IMR-90 (cell line): Measurements from ENCODE around the gene ITPKB. TPM values are rescaled to one million over a fixed set of nuclear protein-coding genes. Genes with fewer than 3 reads are reported as not detected.

Source experiments
- ATAC-seq: fragments of 200-7000 bp; cut with Tn5 transposase; 2 replicates; pipeline ENCODE4 v1.9.1; 2020; ENCODE audit warnings: low read depth, mild to moderate bottlenecking, moderate library complexity
- BruUV-seq: library from RNA; stranded (reverse); fragments of 400-500 nt; replicated peaks from 2 replicates; lab custom pipeline; 2021; lab: Mats Ljungman, UMichigan
- CTCF ChIA-PET: fragments of 300-600 bp; formaldehyde crosslinking; extraction: SDS; loops from one replicate; lab custom pipeline; 2021; ENCODE audit warnings: antibody characterized with exemption; lab: Yijun Ruan, JAX
- POLR2A ChIA-PET: fragments of 300-600 bp; sonication (Branson Sonifier 250); formaldehyde crosslinking; loops from one replicate; lab custom pipeline; 2022; ENCODE audit warnings: antibody characterized with exemption; ENCODE audit not compliant: unreplicated experiment; lab: Charles Lee
- DNase-seq: peaks from one replicate; pipeline ENCODE4 v3.0.0; 2013
- H2AFZ ChIP-seq: replicated peaks from 2 replicates; pipeline ENCODE3; 2013; ENCODE audit warnings: low read length, mild to moderate bottlenecking; ENCODE audit not compliant: poor library complexity
- H2AK5ac ChIP-seq: 2 replicates; pipeline ENCODE4 v1.6.1; 2013; ENCODE audit warnings: low read depth, low read length, inconsistent platforms
- H2AK9ac ChIP-seq: replicated peaks from 2 replicates; pipeline ENCODE3; 2013; ENCODE audit warnings: mild to moderate bottlenecking, low read depth, low read length, moderate library complexity; ENCODE audit not compliant: poor library complexity
- H2BK120ac ChIP-seq: 2 replicates; pipeline ENCODE4 v1.6.1; 2013; ENCODE audit warnings: low read depth, low read length, inconsistent platforms
- H2BK15ac ChIP-seq: 3 replicates; pipeline ENCODE4 v1.6.1; 2013; ENCODE audit warnings: low read depth, low read length, inconsistent platforms
- H2BK20ac ChIP-seq: 2 replicates; pipeline ENCODE4 v1.6.1; 2013; ENCODE audit warnings: low read depth, mild to moderate bottlenecking, inconsistent platforms, low read length, moderate library complexity
- H2BK5ac ChIP-seq: 2 replicates; pipeline ENCODE4 v1.6.1; 2013; ENCODE audit warnings: mild to moderate bottlenecking, low read depth, low read length, inconsistent platforms; ENCODE audit not compliant: poor library complexity, severe bottlenecking
- H3K14ac ChIP-seq: replicated peaks from 2 replicates; pipeline ENCODE4 v1.6.1; 2013; ENCODE audit warnings: low read depth, low read length, inconsistent platforms
- H3K18ac ChIP-seq: 2 replicates; pipeline ENCODE4 v1.6.1; 2013; ENCODE audit warnings: low read depth, low read length, control low read depth
- H3K23ac ChIP-seq: 2 replicates; pipeline ENCODE4 v1.6.1; 2013; ENCODE audit warnings: low read depth, low read length, inconsistent platforms
- H3K27ac ChIP-seq: 2 replicates; pipeline ENCODE4 v1.5.1; 2013; ENCODE audit warnings: mild to moderate bottlenecking, control low read depth, low read length; ENCODE audit not compliant: insufficient read depth
- H3K27me3 ChIP-seq: 2 replicates; pipeline ENCODE4 v1.6.1; 2013; ENCODE audit warnings: low read length; ENCODE audit not compliant: control insufficient read depth, insufficient read depth
- H3K36me3 ChIP-seq: 2 replicates; pipeline ENCODE4 v1.6.1; 2013; ENCODE audit warnings: low read length, mixed read lengths; ENCODE audit not compliant: control insufficient read depth, insufficient read depth
- H3K4ac ChIP-seq: 2 replicates; pipeline ENCODE4 v1.6.1; 2013; ENCODE audit warnings: low read depth, low read length, inconsistent platforms
- H3K4me1 ChIP-seq: 2 replicates; pipeline ENCODE4 v1.6.1; 2013; ENCODE audit warnings: low read length, mixed read lengths; ENCODE audit not compliant: control insufficient read depth, insufficient read depth
- H3K4me2 ChIP-seq: 2 replicates; pipeline ENCODE4 v1.6.1; 2013; ENCODE audit warnings: low read depth, mild to moderate bottlenecking, control low read depth, low read length, moderate library complexity
- H3K4me3 ChIP-seq: 2 replicates; pipeline ENCODE4 v1.5.1; 2013; ENCODE audit warnings: low read depth, mild to moderate bottlenecking, control low read depth, low read length, moderate library complexity; ENCODE audit not compliant: insufficient read depth
- H3K56ac ChIP-seq: 2 replicates; pipeline ENCODE4 v1.6.1; 2013; ENCODE audit warnings: low read length, inconsistent platforms; ENCODE audit not compliant: insufficient read depth; ENCODE audit errors: extremely low read depth
- H3K79me1 ChIP-seq, 2 experiments: 2 replicates each; pipeline ENCODE4 v1.6.1; 2013; ENCODE audit warnings: low read length in 2 of 2, inconsistent platforms in 1 of 2, low read depth in 1 of 2
- H3K9ac ChIP-seq: 2 replicates; pipeline ENCODE4 v1.6.1; 2013; ENCODE audit warnings: low read depth, low read length, control low read depth
- H3K9me1 ChIP-seq: 2 replicates; pipeline ENCODE4 v1.6.1; 2013; ENCODE audit warnings: low read length, inconsistent platforms; ENCODE audit not compliant: insufficient read depth
- H3K9me3 ChIP-seq: 2 replicates; pipeline ENCODE4 v1.6.1; 2013; ENCODE audit warnings: low read length; ENCODE audit not compliant: control insufficient read depth, insufficient read depth
- H4K20me1 ChIP-seq: 2 replicates; pipeline ENCODE4 v1.6.1; 2013; ENCODE audit warnings: low read length, inconsistent platforms; ENCODE audit not compliant: insufficient read depth
- H4K5ac ChIP-seq: 2 replicates; pipeline ENCODE4 v1.6.1; 2013; ENCODE audit warnings: mild to moderate bottlenecking, low read depth, low read length, control low read depth
- H4K8ac ChIP-seq, 2 experiments: 2 replicates each; pipeline ENCODE4 v1.6.1; 2013; ENCODE audit warnings: low read depth in 2 of 2, low read length in 2 of 2, control low read depth in 1 of 2, inconsistent platforms in 1 of 2
- H4K91ac ChIP-seq: 2 replicates; pipeline ENCODE4 v1.6.1; 2013; ENCODE audit warnings: low read depth, low read length, inconsistent platforms; ENCODE audit not compliant: insufficient read depth
- BHLHE40 ChIP-seq: fragments of 150-350 bp; IDR thresholded peaks from 2 replicates; pipeline ENCODE4 v1.6.1; 2016; ENCODE audit warnings: mild to moderate bottlenecking, low read depth, low read length
- CEBPB ChIP-seq: IDR thresholded peaks from 2 replicates; pipeline ENCODE4 v1.6.1; 2012; ENCODE audit warnings: low read depth, low read length, improper control_type of control experiment
- CHD1 ChIP-seq: IDR thresholded peaks from 2 replicates; pipeline ENCODE4 v1.6.1; 2012; ENCODE audit warnings: low read depth, low read length, improper control_type of control experiment
- CTCF ChIP-seq: conservative IDR thresholded peaks from 2 replicates; pipeline ENCODE4 v1.5.1; 2012; ENCODE audit warnings: mild to moderate bottlenecking, low read depth, low read length, improper control_type of control experiment
- ELK1 ChIP-seq: fragments of 150-350 bp; IDR thresholded peaks from 2 replicates; pipeline ENCODE4 v1.6.1; 2016; ENCODE audit warnings: low read depth, mild to moderate bottlenecking, low read length, moderate library complexity, borderline replicate concordance
- FOS ChIP-seq: fragments of 150-350 bp; IDR thresholded peaks from 2 replicates; pipeline ENCODE4 v1.6.1; 2016; ENCODE audit warnings: low read depth, low read length
- MAFK ChIP-seq: IDR thresholded peaks from 2 replicates; pipeline ENCODE4 v1.6.1; 2012; ENCODE audit warnings: low read depth, low read length, improper control_type of control experiment
- MAZ ChIP-seq: IDR thresholded peaks from 2 replicates; pipeline ENCODE4 v1.6.1; 2012; ENCODE audit warnings: low read depth, mild to moderate bottlenecking, low read length, improper control_type of control experiment, moderate library complexity, borderline replicate concordance
- MXI1 ChIP-seq: IDR thresholded peaks from 2 replicates; pipeline ENCODE4 v1.6.1; 2012; ENCODE audit warnings: low read depth, mild to moderate bottlenecking, low read length, moderate library complexity, borderline replicate concordance
- NFE2L2 ChIP-seq: fragments of 150-350 bp; IDR thresholded peaks from 2 replicates; pipeline ENCODE4 v1.6.1; 2016; ENCODE audit warnings: low read depth, mild to moderate bottlenecking, low read length
- POLR2A ChIP-seq: IDR thresholded peaks from 2 replicates; pipeline ENCODE4 v1.6.1; 2012; ENCODE audit warnings: mild to moderate bottlenecking, low read depth, low read length
- RAD21 ChIP-seq: IDR thresholded peaks from 2 replicates; pipeline ENCODE4 v1.6.1; 2012; ENCODE audit warnings: low read length, improper control_type of control experiment
- RCOR1 ChIP-seq: IDR thresholded peaks from 2 replicates; pipeline ENCODE4 v1.6.1; 2012; ENCODE audit warnings: mild to moderate bottlenecking, low read length, improper control_type of control experiment; ENCODE audit not compliant: insufficient replicate concordance
- RFX5 ChIP-seq: IDR thresholded peaks from 2 replicates; pipeline ENCODE4 v1.8.0; 2012; ENCODE audit warnings: low read depth, mild to moderate bottlenecking, low read length, moderate library complexity
- SMC3 ChIP-seq: fragments of 150-350 bp; IDR thresholded peaks from 2 replicates; pipeline ENCODE4 v1.6.1; 2016; ENCODE audit warnings: low read depth, mild to moderate bottlenecking, antibody characterized with exemption, low read length, moderate library complexity
- USF2 ChIP-seq: fragments of 150-350 bp; IDR thresholded peaks from 2 replicates; pipeline ENCODE4 v1.6.1; 2017; ENCODE audit warnings: mild to moderate bottlenecking, antibody characterized with exemption, low read length, low read depth
- WGBS, 2 experiments: methylation state at CpG; one replicate each; pipeline versions ENCODE4 v1.1.5 to v1.1.7; 2013; ENCODE audit warnings: missing lambda C conversion rate in 2 of 2; ENCODE audit not compliant: insufficient read length in 1 of 2; ENCODE audit errors: extremely low coverage in 2 of 2; 5-methylcytosine and 5-hydroxymethylcytosine counted together
- dilution Hi-C: fragments of 300-500 bp; cut with HindIII; formaldehyde crosslinking; loops from one replicate; pipeline ENCODE4 v1.14.3; 2018; ENCODE audit warnings: low sequenced_read_pairs; ENCODE audit not compliant: unreplicated experiment
- in situ Hi-C: fragments of 300-500 bp; cut with MboI; formaldehyde crosslinking; loops from 3 replicates; pipeline ENCODE4 v1.14.3; 2019; ENCODE audit warnings: low sequenced_read_pairs, inconsistent platforms, mixed read lengths
- intact Hi-C: fragments of 100-400 bp; cut with micrococcal nuclease; formaldehyde crosslinking; loops from 2 replicates; pipeline ENCODE4 v1.10.0; 2022
- polyA plus RNA-seq, 3 experiments: library from polyadenylated mRNA; depleted of rRNA; stranded (reverse); fragments of >200 nt; gene quantifications; 2 replicates each; pipeline ENCODE4 v1.2.3, GENCODE V29; 2012; ENCODE audit warnings: low replicate concordance in 1 of 3
- total RNA-seq: library from RNA; depleted of rRNA; stranded (reverse); fragments of >200 nt; gene quantifications from 2 replicates; pipeline ENCODE4 v1.2.3, GENCODE V29; 2012

The ITPKB gene
- total and polyA plus RNA-seq, 2 of the 4 experiments (the other 2 are of a cell fraction) = 0.72 to 1.4 TPM

- no TSS peak for BruUV-seq
- WGBS, 2 experiments = no CpG with 5 or more reads among the region's 10 CpGs
These were observed 106.1 kb downstream of the ITPKB start for GRCh38 chr1:226632922-226633351.

More at GRCh38 chr1:226632922-226633351, 106.1 kb downstream of the ITPKB start:
- no peaks in the 10 kb centered on the region; the same call in 1 of the 2 replicates for H3K27me3 ChIP-seq
- no peak overlapping the region for H2AFZ ChIP-seq
- no peak overlapping the region for H4K8ac ChIP-seq
- no peak overlapping the region for H2AK9ac ChIP-seq
- no peak for DNase-seq
- TF ChIP-seq POLR2A (no peak), CEBPB (no peak), MXI1 (no peak), MAZ (no peak), FOS (no peak), RFX5 (no peak), BHLHE40 (no peak), NFE2L2 (no peak), MAFK (no peak), SMC3 (no peak), CHD1 (no peak), CTCF (no peak), RCOR1 (no peak), ELK1 (no peak), RAD21 (no peak), USF2 (no peak)
- no peak overlapping the region for H2BK20ac ChIP-seq
- no peaks in the 10 kb centered on the region for H3K4me1 ChIP-seq
- no peak overlapping the region for H4K91ac ChIP-seq
- no peak overlapping the region for H2AK5ac ChIP-seq
- ChIA-PET CTCF (interaction anchor here (1.3 to 2.8 kb wide), 2 partner anchors 86 to 196 kb away, joined by 3 to 10 read pairs; no protein-coding TSS in a partner anchor), POLR2A (no interaction called here)
- no peak overlapping the region for H3K18ac ChIP-seq
- H3K27ac ChIP-seq = no peak overlapping the region
- no peak overlapping the region for H2BK120ac ChIP-seq
- no peaks in the 10 kb centered on the region for H3K79me1 ChIP-seq
- in situ Hi-C loops = loop anchor here (10.0 kb wide), 2 partner anchors 102 to 802 kb away; partner anchors contain the start of gene ITPKB
- H3K4me3 ChIP-seq = no peak overlapping the region
- H3K9ac ChIP-seq = no peak overlapping the region
- no peak overlapping the region for H3K56ac ChIP-seq
- no peaks in the 10 kb centered on the region; the same call in 1 of the 2 replicates for H3K36me3 ChIP-seq
- intact Hi-C loops = no loop called here
- no peak overlapping the region for H3K4me2 ChIP-seq
- H4K5ac ChIP-seq = no peak overlapping the region
- H3K23ac ChIP-seq = no peak overlapping the region
- H3K4ac ChIP-seq = no peak overlapping the region
- H3K9me1 ChIP-seq = no peaks in the 10 kb centered on the region
- H3K14ac ChIP-seq = no peak overlapping the region
- H2BK5ac ChIP-seq = no peak overlapping the region
- H4K20me1 ChIP-seq = no peaks in the 10 kb centered on the region
- H3K9me3 ChIP-seq = no peaks in the 10 kb centered on the region
- dilution Hi-C loops = no loop called here
- H2BK15ac ChIP-seq = no peak overlapping the region
- no peak for ATAC-seq
